Activated CD8-positive, alpha-beta memory T cell treated with anti-CD3 and anti-CD28 coated beads for 36 hours (primary cell): Measurements from ENCODE around the gene WRAP53. TPM values are rescaled to one million over a fixed set of nuclear protein-coding genes. Genes with fewer than 3 reads are reported as not detected.

Experiments used
- CTCF ChIA-PET: fragments of 350-600 bp; sonication (Branson Sonifier 250); formaldehyde crosslinking; loops from one replicate; lab custom pipeline; 2021; ENCODE audit warnings: antibody characterized with exemption; lab: Charles Lee
- POLR2A ChIA-PET: fragments of 350-600 bp; sonication (Branson Sonifier 250); formaldehyde crosslinking; loops from one replicate; lab custom pipeline; 2021; ENCODE audit warnings: antibody characterized with exemption; lab: Charles Lee
- total RNA-seq, 2 experiments: library from RNA; stranded (reverse); gene quantifications; one replicate each; pipeline ENCODE4 v1.2.3, GENCODE V29; 2021

The WRAP53 gene
- total RNA-seq, 2 experiments from 2014 or later, result 32.9 to 33.1 TPM

DNA sequence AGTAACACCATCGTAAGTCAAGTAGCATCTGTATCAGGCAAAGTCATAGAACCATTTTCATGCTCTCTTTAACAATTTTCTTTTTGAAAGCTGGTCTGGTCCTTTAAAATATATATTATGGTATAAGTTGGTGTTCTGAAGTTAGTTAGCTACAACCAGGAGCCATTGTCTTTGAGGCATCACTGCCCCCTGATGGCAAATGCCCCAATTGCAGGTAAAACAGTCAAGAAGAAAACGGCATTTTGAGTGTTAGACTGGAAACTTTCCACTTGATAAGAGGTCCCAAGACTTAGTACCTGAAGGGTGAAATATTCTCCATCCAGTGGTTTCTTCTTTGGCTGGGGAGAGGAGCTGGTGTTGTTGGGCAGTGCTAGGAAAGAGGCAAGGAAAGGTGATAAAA is 15.0 kb upstream of the WRAP53 start:
- ChIA-PET CTCF (interaction anchor here (0.7 to 2.5 kb wide), 10 partner anchors 10 to 318 kb away, joined by 3 to 13 read pairs (median 4); partner anchors contain the start of genes ATP1B2, SAT2, TP53 and WRAP53), POLR2A (interaction anchor here (1.0 kb wide), 1 partner anchor 15 kb away, joined by 8 read pairs; the partner anchor contains the start of genes TP53 and WRAP53)

DNA sequence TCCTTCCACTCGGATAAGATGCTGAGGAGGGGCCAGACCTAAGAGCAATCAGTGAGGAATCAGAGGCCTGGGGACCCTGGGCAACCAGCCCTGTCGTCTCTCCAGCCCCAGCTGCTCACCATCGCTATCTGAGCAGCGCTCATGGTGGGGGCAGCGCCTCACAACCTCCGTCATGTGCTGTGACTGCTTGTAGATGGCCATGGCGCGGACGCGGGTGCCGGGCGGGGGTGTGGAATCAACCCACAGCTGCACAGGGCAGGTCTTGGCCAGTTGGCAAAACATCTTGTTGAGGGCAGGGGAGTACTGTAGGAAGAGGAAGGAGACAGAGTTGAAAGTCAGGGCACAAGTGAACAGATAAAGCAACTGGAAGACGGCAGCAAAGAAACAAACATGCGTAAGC is 13.3 kb upstream of the WRAP53 start:
- CTCF ChIA-PET, result interaction anchor here (1.3 kb wide), 1 partner anchor 12 kb away, joined by 5 read pairs; the partner anchor contains the start of gene TP53
- POLR2A ChIA-PET, result no interaction called here

DNA sequence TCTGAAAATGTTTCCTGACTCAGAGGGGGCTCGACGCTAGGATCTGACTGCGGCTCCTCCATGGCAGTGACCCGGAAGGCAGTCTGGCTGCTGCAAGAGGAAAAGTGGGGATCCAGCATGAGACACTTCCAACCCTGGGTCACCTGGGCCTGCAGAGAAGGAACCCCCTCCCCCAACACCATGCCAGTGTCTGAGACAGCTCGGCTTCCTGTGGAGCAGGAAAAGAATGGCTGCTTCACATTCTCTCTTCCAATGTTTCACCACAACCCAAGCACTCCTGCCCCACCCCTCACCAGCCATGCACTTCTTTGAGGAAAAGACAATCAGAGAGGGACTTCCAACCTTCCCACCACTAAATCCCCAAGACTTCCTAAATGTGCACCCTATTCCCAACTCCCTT is 11.7 kb upstream of the WRAP53 start:
- ChIA-PET CTCF (interaction anchor here (1.3 kb wide), 1 partner anchor 11 kb away, joined by 5 read pairs; the partner anchor contains the start of gene TP53), POLR2A (interaction anchor here (0.7 kb wide), 1 partner anchor 71 kb away, joined by 6 read pairs; no protein-coding TSS in a partner anchor)

DNA sequence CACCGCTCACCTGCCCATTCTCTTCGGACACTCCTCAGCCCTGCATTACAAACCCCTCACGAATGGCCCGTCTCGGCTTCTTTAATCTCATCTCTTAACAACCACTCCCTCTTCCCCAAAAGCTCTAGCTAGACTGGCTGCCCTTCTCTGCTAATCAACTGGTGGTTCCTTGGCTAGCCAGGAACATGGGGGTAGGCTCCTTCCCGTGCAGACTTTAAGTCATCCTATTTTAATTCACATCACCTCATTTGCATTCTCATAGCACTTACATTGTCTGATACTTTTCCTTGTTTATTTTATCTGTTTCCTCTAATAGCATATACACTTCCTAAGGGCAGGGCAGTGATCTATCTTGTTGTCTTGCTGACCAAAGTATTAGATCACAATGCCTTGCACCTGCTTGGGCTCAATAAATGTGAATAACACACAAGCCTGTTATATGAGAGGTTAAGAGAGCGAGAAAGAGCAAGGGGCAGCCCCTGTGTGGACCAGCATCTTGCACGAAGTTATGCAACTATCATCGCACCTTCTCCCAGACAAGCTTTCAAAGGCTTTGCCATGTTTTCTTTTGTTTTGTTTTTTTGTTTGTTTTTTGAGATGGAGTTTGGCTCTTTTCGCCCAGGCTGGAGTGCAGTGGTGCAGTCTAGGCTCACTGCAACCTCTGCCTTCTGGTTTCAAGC is 10.7 kb upstream of the WRAP53 start:
- ChIA-PET POLR2A (interaction anchor here (0.7 kb wide), 1 partner anchor 72 kb away, joined by 6 read pairs; no protein-coding TSS in a partner anchor), CTCF (no interaction called here)

DNA sequence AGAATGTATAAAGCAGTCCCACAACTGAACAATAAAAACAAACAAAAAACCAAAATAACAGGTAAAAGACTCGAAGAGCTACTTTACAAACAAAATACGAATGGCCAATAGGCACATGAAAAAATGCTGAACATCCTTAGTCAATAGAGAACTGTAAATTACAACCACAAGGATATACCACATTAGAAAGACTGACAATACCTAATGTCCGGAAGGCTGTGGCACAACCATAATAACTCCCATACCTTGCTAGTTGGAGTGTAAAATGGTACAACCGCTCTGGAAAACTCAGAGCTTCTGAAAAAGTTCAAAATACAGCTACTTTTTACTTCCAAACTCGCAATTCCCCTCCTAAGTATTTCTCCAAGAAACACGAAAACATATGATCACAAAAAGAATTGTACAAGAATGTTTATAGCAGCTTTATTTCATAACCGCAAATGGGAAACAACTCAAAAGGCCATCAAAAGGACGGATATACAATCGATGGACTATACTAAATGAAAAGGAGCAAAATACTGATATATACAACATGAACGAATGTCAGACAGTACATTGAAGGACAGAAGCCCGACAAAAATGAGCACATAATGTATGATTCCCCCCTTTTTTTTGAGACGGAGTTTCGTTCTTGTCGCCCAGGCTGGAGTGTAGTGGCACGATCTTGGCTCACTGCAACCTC is 3.3 kb upstream of the WRAP53 start:
- CTCF ChIA-PET, result interaction anchor here (0.6 to 1.7 kb wide), 4 partner anchors 11 to 388 kb away, joined by 3 to 7 read pairs (median 4); partner anchors contain the start of gene SOX15
- POLR2A ChIA-PET, result interaction anchor here (0.6 to 4.3 kb wide), 5 partner anchors 34 to 300 kb away, joined by 3 to 41 read pairs (median 4); partner anchors contain the start of genes ATP1B2, CD68, MPDU1 and SAT2

DNA sequence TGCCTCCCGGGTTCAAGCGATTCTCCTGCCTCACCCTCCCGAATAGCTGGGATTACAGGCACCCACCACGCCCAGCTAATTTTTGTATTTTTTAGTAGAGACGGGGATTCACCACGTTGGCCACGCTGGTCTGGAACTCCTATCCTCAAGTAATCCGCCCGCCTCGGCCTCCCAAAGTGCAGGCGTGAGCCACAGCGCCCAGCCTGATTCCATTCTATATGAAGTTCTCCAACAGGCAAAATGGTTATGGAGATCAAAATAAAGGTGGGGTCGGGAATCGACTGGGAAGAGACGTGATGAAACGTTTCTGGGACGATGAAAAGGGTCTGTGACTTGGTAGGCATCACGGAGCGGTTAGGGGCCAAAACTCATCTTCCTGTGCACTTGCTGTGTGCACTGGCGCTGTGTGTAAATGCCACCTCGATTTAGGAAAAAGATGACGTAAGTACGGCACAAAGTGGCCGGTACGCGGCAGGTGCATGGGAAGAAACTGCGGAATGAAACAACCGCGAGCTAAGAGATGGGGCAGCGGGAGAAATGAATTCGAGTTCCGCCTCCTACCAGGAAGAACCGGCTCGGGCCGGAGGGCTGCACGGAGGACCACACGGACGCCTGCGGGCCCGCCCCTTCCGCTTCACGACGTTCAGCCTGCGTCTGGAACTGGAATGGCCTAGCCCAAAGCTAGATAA is 2.6 kb upstream of the WRAP53 start:
- ChIA-PET CTCF (interaction anchor here (1.3 to 3.5 kb wide), 8 partner anchors 12 to 282 kb away, joined by 3 to 21 read pairs (median 5); partner anchors contain the start of genes MPDU1, SAT2, SOX15 and TMEM256), POLR2A (interaction anchor here (0.6 to 4.3 kb wide), 15 partner anchors 19 to 356 kb away, joined by 3 to 41 read pairs (median 5); partner anchors contain the start of genes ATP1B2, CD68, FXR2 and MPDU1)

DNA sequence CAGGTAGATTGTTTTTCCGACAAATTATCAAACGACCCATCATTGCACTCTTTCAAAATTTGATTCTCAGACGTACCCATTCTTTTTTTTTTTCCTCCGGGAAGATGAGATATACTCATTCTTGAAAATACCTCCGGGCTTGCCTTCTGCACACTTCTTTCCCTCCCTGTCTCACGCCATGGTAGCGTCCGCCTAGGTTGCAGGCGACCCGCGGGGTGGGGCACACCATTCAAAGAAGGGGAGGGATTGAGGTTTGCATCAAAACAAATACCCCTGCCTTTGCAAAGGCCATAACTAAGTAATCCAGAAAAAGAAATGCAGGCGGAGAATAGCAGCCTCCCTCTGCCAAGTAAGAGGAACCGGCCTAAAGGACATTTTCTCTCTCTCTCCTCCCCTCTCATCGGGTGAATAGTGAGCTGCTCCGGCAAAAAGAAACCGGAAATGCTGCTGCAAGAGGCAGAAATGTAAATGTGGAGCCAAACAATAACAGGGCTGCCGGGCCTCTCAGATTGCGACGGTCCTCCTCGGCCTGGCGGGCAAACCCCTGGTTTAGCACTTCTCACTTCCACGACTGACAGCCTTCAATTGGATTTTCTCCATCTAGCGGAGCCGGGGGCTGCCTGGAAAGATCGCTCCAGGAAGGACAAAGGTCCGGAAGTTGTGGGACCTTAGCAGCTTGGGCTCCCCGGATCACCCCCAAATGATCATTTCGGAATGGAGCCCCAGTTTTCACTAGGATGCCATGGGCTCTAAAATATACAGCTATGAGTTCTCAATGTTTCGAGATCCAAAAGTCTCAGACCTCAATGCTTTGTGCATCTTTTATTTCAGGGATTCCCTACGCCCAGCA is 1.8 kb upstream of the WRAP53 start:
- ChIA-PET CTCF (interaction anchor here (0.5 to 3.5 kb wide), 20 partner anchors 11 to 626 kb away, joined by 3 to 21 read pairs (median 4); partner anchors contain the start of genes FXR2, MPDU1, SAT2 and TMEM256), POLR2A (interaction anchor here (0.5 to 4.3 kb wide), 25 partner anchors 18 to 538 kb away, joined by 3 to 41 read pairs (median 6); partner anchors contain the start of genes ATP1B2, CD68, FXR2 and MPDU1)

DNA sequence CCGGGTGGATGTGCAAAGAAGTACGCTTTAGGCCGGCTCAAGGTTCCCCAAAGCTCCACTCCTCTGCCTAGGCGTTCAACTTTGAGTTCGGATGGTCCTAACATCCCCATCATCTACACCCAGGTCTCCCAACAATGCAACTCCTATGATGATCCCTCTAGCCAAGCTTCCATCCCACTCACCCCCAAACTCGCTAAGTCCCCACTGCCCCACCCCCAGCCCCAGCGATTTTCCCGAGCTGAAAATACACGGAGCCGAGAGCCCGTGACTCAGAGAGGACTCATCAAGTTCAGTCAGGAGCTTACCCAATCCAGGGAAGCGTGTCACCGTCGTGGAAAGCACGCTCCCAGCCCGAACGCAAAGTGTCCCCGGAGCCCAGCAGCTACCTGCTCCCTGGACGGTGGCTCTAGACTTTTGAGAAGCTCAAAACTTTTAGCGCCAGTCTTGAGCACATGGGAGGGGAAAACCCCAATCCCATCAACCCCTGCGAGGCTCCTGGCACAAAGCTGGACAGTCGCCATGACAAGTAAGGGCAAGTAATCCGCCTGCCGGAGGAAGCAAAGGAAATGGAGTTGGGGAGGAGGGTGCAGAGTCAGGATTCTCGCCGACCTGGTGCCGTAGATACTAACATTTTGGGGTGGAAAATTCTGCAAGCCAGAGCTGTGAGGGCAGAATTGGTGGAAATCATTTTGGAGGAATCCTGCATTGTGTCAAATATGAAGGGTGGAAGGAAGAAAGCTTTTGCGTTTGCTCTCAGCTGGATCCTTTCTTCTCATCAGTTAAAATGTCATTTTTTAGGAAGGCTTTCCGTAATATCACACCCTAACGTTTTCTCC is 987 bp upstream of the WRAP53 start, which contains the start of gene TP53:
Gene TP53 (minus strand): TSS at position 419 of the 836 bp plus-strand sequence. CDS start 10,896 bp downstream, outside the sequence.
- ChIA-PET CTCF (interaction anchor here (0.5 to 3.5 kb wide), 31 partner anchors 12 to 627 kb away, joined by 3 to 21 read pairs (median 4); partner anchors contain the start of genes CD68, CNTROB, FXR2 and MPDU1), POLR2A (interaction anchor here (0.5 to 4.3 kb wide), 23 partner anchors 14 to 537 kb away, joined by 3 to 41 read pairs (median 6); partner anchors contain the start of genes ATP1B2, CD68, FXR2 and MPDU1)

DNA sequence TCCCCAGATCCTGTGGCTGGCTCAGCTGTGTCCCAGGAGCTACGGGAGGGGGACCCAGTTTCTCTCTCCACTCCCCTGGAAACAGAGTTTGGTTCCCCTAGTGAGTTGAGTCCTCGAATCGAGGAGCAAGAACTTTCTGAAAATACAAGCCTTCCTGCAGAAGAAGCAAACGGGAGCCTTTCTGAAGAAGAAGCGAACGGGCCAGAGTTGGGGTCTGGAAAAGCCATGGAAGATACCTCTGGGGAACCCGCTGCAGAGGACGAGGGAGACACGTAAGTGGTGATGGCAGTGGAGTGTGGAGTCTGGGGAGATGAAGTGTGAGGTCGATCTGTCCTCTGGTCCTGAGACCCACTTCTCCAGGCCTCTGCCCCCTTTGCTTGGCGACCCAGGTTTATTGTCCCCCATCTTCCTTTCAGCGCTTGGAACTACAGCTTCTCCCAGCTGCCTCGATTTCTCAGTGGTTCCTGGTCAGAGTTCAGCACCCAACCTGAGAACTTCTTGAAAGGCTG is 585 bp downstream of the WRAP53 start:
- CTCF ChIA-PET, result interaction anchor here (1.4 to 3.5 kb wide), 6 partner anchors 16 to 364 kb away, joined by 3 to 13 read pairs (median 8); partner anchors contain the start of genes CNTROB, SAT2 and TRAPPC1
- POLR2A ChIA-PET, result interaction anchor here (0.7 to 4.3 kb wide), 4 partner anchors 14 to 252 kb away, joined by 3 to 41 read pairs (median 16); partner anchors contain the start of genes FXR2 and MPDU1

DNA sequence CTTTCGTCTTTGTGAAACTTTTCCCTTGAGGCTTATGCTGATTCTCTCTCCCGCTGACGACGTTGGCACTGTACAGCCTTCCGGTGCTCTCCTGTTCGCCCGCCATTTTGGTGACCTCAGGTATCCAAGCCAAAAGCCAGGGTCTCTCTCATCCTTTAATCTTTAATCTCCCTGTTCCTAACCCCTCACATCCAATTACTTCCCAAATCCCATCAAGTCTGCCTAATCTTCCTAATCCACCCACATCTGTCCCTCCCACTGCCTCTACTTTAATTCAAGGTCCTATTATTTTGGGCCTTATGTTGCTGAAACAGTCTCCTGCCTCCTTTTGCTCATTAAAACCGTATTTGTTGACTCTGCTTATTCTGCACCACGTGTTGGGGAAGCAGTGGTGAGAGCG is 7.3 kb downstream of the WRAP53 start:
- ChIA-PET POLR2A (no interaction called here), CTCF (no interaction called here)

DNA sequence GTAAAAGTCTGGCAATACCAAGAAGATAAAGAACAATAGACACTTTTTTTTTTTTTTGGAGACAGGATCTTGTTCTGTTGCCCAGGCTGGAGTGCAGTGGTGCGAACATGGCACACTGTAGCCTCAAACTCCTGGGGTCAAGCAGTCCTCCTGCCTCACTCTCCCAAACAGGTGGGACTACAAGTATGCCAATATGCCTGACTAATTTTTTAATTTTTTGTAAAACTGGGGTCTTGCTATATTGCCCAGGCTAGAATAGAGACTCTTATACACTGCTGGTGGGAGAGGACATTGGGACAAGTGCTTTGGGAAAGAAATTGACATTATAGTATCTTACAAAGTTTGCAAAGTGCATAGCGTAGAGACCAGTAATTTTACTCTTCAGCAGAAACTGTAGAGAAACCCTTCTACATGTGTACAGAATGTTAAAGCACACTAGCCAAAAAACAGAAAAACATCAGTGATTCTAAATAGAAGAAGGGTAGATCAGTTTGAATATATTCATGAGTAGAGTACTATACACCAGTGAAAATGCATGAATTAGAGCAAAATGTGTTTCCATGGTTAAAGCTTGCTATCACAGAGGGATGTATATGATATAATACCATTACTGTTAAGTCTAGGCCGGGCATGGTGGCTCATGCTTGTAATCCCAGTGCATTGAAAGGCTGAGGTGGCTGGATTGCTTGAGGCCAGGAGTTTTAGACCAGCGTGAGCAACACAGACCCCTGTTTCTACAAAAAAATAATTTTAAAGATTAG is 9.7 kb downstream of the WRAP53 start:
- CTCF ChIA-PET, result no interaction called here
- POLR2A ChIA-PET, result no interaction called here

DNA sequence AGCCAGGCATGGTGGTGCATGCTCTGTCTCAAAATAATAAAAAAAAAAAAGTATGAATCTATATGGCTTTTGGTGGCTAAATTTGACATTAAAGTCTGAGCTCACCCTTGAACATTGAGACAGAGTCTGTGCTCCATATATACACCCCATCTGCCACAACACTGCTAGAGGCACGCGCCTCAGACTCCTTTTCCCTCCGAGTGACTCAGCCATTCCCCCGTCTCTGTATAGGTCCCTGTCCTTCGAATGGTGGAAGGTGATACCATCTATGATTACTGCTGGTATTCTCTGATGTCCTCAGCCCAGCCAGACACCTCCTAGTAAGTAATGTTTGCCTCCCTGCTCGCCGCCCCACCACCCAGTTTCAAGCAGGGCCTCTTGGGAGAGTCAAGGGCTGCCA is 12.2 kb downstream of the WRAP53 start:
- ChIA-PET POLR2A (no interaction called here), CTCF (no interaction called here)

DNA sequence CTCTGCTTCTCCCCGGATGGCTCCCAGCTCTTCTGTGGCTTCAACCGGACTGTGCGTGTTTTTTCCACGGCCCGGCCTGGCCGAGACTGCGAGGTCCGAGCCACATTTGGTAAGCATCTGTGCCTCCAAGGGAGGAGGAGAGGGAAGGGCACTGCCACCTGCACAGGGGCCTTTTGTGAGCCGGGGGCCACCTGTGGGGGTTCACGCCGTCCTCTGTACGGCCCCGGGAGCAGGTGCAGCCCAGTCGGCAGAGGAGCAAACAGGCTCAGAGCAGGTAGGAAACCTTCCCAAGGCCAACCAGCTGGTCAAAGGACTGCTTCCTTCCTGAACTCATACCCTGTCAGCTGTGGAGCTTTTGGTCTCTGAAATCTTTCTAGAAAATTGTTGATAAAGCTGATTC is 13.4 kb downstream of the WRAP53 start:
- ChIA-PET CTCF (no interaction called here), POLR2A (no interaction called here)

DNA sequence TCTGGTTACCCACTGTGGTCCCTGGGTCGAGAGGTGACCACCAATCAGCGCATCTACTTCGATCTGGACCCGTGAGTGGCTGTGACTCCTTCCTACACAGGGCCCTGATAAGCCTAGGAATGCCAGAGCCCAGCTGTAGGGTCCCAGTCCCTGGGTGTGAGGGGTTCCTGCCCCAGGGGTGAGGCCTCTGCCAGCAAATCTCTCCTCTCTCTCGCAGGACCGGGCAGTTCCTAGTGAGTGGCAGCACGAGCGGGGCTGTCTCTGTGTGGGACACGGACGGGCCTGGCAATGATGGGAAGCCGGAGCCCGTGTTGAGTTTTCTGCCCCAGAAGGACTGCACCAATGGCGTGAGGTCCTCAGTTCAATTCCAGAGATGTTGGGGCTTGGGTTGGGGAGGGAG is 14.5 kb downstream of the WRAP53 start:
- POLR2A ChIA-PET, result interaction anchor here (0.6 to 0.7 kb wide), 3 partner anchors 14 to 208 kb away, joined by 4 to 11 read pairs (median 4); partner anchors contain the start of gene WRAP53
- CTCF ChIA-PET, result interaction anchor here (1.3 kb wide), 1 partner anchor 14 kb away, joined by 3 read pairs; no protein-coding TSS in a partner anchor
